Mesenchymal stem cell (in vitro differentiated cells and primary cell): ENCODE data around the gene TSLP.
A peak's percentile ranks its signal among the peaks of the same experiment; 100 is the strongest.

Source experiments
- DNase-seq: peaks from one replicate; pipeline ENCODE4 v3.0.0-alpha.2; 2013
- H2AFZ ChIP-seq: one replicate; pipeline ENCODE4 v1.6.1; 2013; ENCODE audit warnings: low read depth, mild to moderate bottlenecking, control low read depth, inconsistent platforms, low read length, moderate library complexity
- H2AK5ac ChIP-seq: 2 replicates; pipeline ENCODE4 v1.6.1; 2013; ENCODE audit warnings: low read length, moderate library complexity, mild to moderate bottlenecking, inconsistent platforms; ENCODE audit not compliant: severe bottlenecking
- H2BK120ac ChIP-seq: one replicate; pipeline ENCODE4 v1.6.1; 2013; ENCODE audit warnings: low read depth, mild to moderate bottlenecking, inconsistent platforms, low read length, moderate library complexity
- H2BK12ac ChIP-seq, 2 experiments: one replicate each; pipeline ENCODE4 v1.6.1; 2013; ENCODE audit warnings: inconsistent platforms in 2 of 2, low read length in 2 of 2, mild to moderate bottlenecking in 2 of 2, moderate library complexity in 2 of 2, control low read depth in 1 of 2
- H2BK15ac ChIP-seq: one replicate; pipeline ENCODE4 v1.6.1; 2013; ENCODE audit warnings: mild to moderate bottlenecking, low read depth, inconsistent platforms; ENCODE audit not compliant: poor library complexity, severe bottlenecking
- H2BK5ac ChIP-seq: 2 replicates; pipeline ENCODE4 v1.6.1; 2013; ENCODE audit warnings: low read depth, mild to moderate bottlenecking, low read length, control low read depth, inconsistent platforms; ENCODE audit not compliant: poor library complexity, severe bottlenecking
- H3K14ac ChIP-seq, 2 experiments: one replicate each; pipeline ENCODE4 v1.6.1; 2013; ENCODE audit warnings: inconsistent platforms in 2 of 2, low read length in 2 of 2, control low read depth in 1 of 2, mild to moderate bottlenecking in 1 of 2, moderate library complexity in 1 of 2
- H3K18ac ChIP-seq, 2 experiments: one replicate each; pipeline ENCODE4 v1.6.1; 2013; ENCODE audit warnings: inconsistent platforms in 2 of 2, low read length in 2 of 2, control low read depth in 1 of 2, low read depth in 1 of 2, mild to moderate bottlenecking in 1 of 2
- H3K23ac ChIP-seq, 2 experiments: one replicate each; pipeline ENCODE4 v1.6.1; 2013; ENCODE audit warnings: inconsistent platforms in 2 of 2, low read length in 2 of 2, mild to moderate bottlenecking in 2 of 2, moderate library complexity in 2 of 2, control low read depth in 1 of 2
- H3K27ac ChIP-seq: 2 replicates; pipeline ENCODE4 v1.5.1; 2013; ENCODE audit warnings: mild to moderate bottlenecking, moderate library complexity, low read length, control low read depth, inconsistent platforms; ENCODE audit not compliant: poor library complexity, severe bottlenecking
- H3K27me3 ChIP-seq, 2 experiments: 2 replicates each; pipeline versions ENCODE4 v1.6.1 to v1.7.0; 2013; ENCODE audit warnings: low read length in 2 of 2, mild to moderate bottlenecking in 2 of 2, moderate library complexity in 2 of 2, control low read depth in 1 of 2, inconsistent platforms in 1 of 2; ENCODE audit not compliant: control insufficient read depth in 1 of 2, insufficient read depth in 1 of 2
- H3K36me3 ChIP-seq, 2 experiments: 2 replicates each; pipeline versions ENCODE4 v1.6.1 to v1.7.0; 2013; ENCODE audit warnings: low read length in 2 of 2, control low read depth in 1 of 2, inconsistent platforms in 1 of 2, low read depth in 1 of 2, mild to moderate bottlenecking in 1 of 2; ENCODE audit not compliant: insufficient read depth in 2 of 2, control insufficient read depth in 1 of 2
- H3K4ac ChIP-seq, 2 experiments: one replicate each; pipeline ENCODE4 v1.6.1; 2013; ENCODE audit warnings: inconsistent platforms in 2 of 2, low read length in 2 of 2, mild to moderate bottlenecking in 2 of 2, moderate library complexity in 2 of 2, control low read depth in 1 of 2, low read depth in 1 of 2
- H3K4me1 ChIP-seq: 2 replicates; pipeline ENCODE4 v1.6.1; 2013; ENCODE audit warnings: low read depth, low read length, control low read depth; ENCODE audit not compliant: control insufficient read depth, insufficient read depth
- H3K4me2 ChIP-seq: 2 replicates; pipeline ENCODE4 v1.6.1; 2013; ENCODE audit warnings: low read length, mild to moderate bottlenecking, inconsistent platforms; ENCODE audit not compliant: poor library complexity, severe bottlenecking
- H3K4me3 ChIP-seq, 2 experiments: 2 replicates each; pipeline versions ENCODE4 v1.5.1 to v1.7.0; 2013; ENCODE audit warnings: low read length in 2 of 2, mild to moderate bottlenecking in 2 of 2, control low read depth in 1 of 2, low read depth in 1 of 2; ENCODE audit not compliant: insufficient read depth in 1 of 2
- H3K79me1 ChIP-seq: replicated peaks from 2 replicates; pipeline ENCODE4 v1.6.1; 2013; ENCODE audit warnings: mild to moderate bottlenecking, control low read depth, low read length, inconsistent platforms; ENCODE audit not compliant: poor library complexity, severe bottlenecking
- H3K9ac ChIP-seq: 2 replicates; pipeline ENCODE4 v1.7.0; 2013; ENCODE audit warnings: mild to moderate bottlenecking, low read length, moderate library complexity
- H3K9me3 ChIP-seq: 2 replicates; pipeline ENCODE4 v1.7.0; 2013; ENCODE audit warnings: mild to moderate bottlenecking, low read length; ENCODE audit not compliant: control insufficient read depth
- H4K8ac ChIP-seq: one replicate; pipeline ENCODE4 v1.6.1; 2013; ENCODE audit warnings: inconsistent platforms, mild to moderate bottlenecking, low read length, moderate library complexity
- H4K91ac ChIP-seq: one replicate; pipeline ENCODE4 v1.6.1; 2013; ENCODE audit warnings: mild to moderate bottlenecking, low read length, inconsistent platforms
- WGBS: methylation state at CpG from one replicate; pipeline ENCODE4 v1.1.7; 2013; ENCODE audit warnings: mixed read lengths; 5-methylcytosine and 5-hydroxymethylcytosine counted together

TSLP gene

GRCh38 chr5:111066261-111066938 lies 5.1 kb upstream of the TSLP start:
- Histone ChIP-seq H3K23ac (no peak overlapping the region), H4K8ac (no peak overlapping the region), H2BK12ac (no peak overlapping the region), H3K27ac (no peak overlapping the region), H3K4ac (no peak overlapping the region), H3K27me3 (peaks cover 0 to 40% of the 10 kb centered on the region in 2 experiments), H3K14ac (no peak overlapping the region), H3K18ac (no peak overlapping the region), H3K4me1 (peaks cover 7% of the 10 kb centered on the region), H3K4me2 (no peak overlapping the region), H4K91ac (no peak overlapping the region), H3K9ac (no peak overlapping the region), H2BK5ac (no peak overlapping the region), H3K36me3 (no peaks in the 10 kb centered on the region), H2BK15ac (no peak overlapping the region), H2AFZ (no peak overlapping the region), H3K79me1 (no peaks in the 10 kb centered on the region), H2BK120ac (no peak overlapping the region), H2AK5ac (no peak overlapping the region), H3K9me3 (no peaks in the 10 kb centered on the region), H3K4me3 (no peak overlapping the region)
- WGBS, result 100% methylated on average over 2 of the region's 2 CpGs
- DNase-seq, result no peak

GRCh38 chr5:111068213-111068612 lies 3.3 kb upstream of the TSLP start:
- Histone ChIP-seq H3K36me3 (no peaks in the 10 kb centered on the region), H2BK15ac (no peak overlapping the region), H3K79me1 (no peaks in the 10 kb centered on the region), H2AK5ac (no peak overlapping the region), H4K8ac (no peak overlapping the region), H4K91ac (no peak overlapping the region), H3K4me1 (peaks cover 7% of the 10 kb centered on the region), H3K27ac (no peak overlapping the region), H3K9me3 (no peaks in the 10 kb centered on the region), H3K27me3 (peaks cover 0 to 52% of the 10 kb centered on the region in 2 experiments), H3K4me2 (no peak overlapping the region), H3K18ac (no peak overlapping the region), H3K4me3 (no peak overlapping the region), H3K14ac (no peak overlapping the region), H2BK5ac (no peak overlapping the region), H2BK12ac (no peak overlapping the region), H3K23ac (no peak overlapping the region), H3K4ac (no peak overlapping the region), H3K9ac (no peak overlapping the region), H2BK120ac (no peak overlapping the region), H2AFZ (no peak overlapping the region)
- DNase-seq, result peak; percentile 78
- WGBS, result 100% methylated on average over 1 of the region's 2 CpGs

GRCh38 chr5:111069839-111070238 lies 1.7 kb upstream of the TSLP start:
- Histone ChIP-seq H3K4me3 (peak overlapping the region in 1 of 2 experiments; percentile 64), H3K4me1 (peaks cover 7% of the 10 kb centered on the region), H2BK5ac (no peak overlapping the region), H3K9ac (peak overlapping the region; percentile 67), H4K8ac (no peak overlapping the region), H2BK120ac (no peak overlapping the region), H3K23ac (no peak overlapping the region), H4K91ac (no peak overlapping the region), H3K27ac (no peak overlapping the region), H3K4ac (no peak overlapping the region), H3K14ac (no peak overlapping the region), H2BK15ac (no peak overlapping the region), H3K27me3 (peaks cover 0 to 57% of the 10 kb centered on the region in 2 experiments), H3K9me3 (no peaks in the 10 kb centered on the region), H3K18ac (peak overlapping the region in 1 of 2 experiments; percentile 60), H3K79me1 (no peaks in the 10 kb centered on the region), H2AK5ac (no peak overlapping the region), H2BK12ac (peak overlapping the region in 1 of 2 experiments; percentile 4), H3K4me2 (no peak overlapping the region), H2AFZ (no peak overlapping the region), H3K36me3 (no peaks in the 10 kb centered on the region)
- DNase-seq, result peak; percentile 70
- WGBS, result 55% methylated on average over 3 of the region's 4 CpGs

GRCh38 chr5:111070272-111071134 lies 1.0 kb upstream of the TSLP start:
- Histone ChIP-seq H2BK12ac (peak overlapping the region in 1 of 2 experiments; percentile 21), H3K36me3 (no peaks in the 10 kb centered on the region), H3K9me3 (no peaks in the 10 kb centered on the region), H2BK15ac (peak overlapping the region; percentile 16), H3K14ac (no peak overlapping the region), H3K27ac (no peak overlapping the region), H3K27me3 (peaks cover 0 to 57% of the 10 kb centered on the region in 2 experiments), H2BK120ac (peak overlapping the region; percentile 54), H2BK5ac (no peak overlapping the region), H3K4ac (peak overlapping the region in 1 of 2 experiments; percentile 11), H3K9ac (peak overlapping the region; percentile 67), H2AFZ (no peak overlapping the region), H3K4me1 (peaks cover 7% of the 10 kb centered on the region), H3K23ac (no peak overlapping the region), H3K18ac (peak overlapping the region in 1 of 2 experiments; percentile 60), H3K4me3 (peak overlapping the region; percentile 33 to 64), H2AK5ac (no peak overlapping the region), H4K91ac (no peak overlapping the region), H4K8ac (peak overlapping the region; percentile 57), H3K4me2 (peak overlapping the region; percentile 71), H3K79me1 (no peaks in the 10 kb centered on the region)
- WGBS, result 8% methylated on average over 39 of the region's 42 CpGs
- DNase-seq, result peak; percentile 57
